Epithelial cell of proximal tubule (primary cell): ENCODE results near the gene SLC16A8. TPM values are rescaled to one million over a fixed set of nuclear protein-coding genes. Genes with fewer than 3 reads are reported as not detected.

Experiments used
- DNase-seq: peaks from one replicate; pipeline ENCODE4 v3.0.0-alpha.2; 2011; ENCODE audit warnings: low read depth
- H3K4me3 ChIP-seq: 2 replicates; pipeline ENCODE4 v1.5.1; 2011; ENCODE audit warnings: low read depth, mild to moderate bottlenecking, low read length
- total RNA-seq: library from RNA; depleted of rRNA; stranded (reverse); fragments of >200 nt; gene quantifications from 2 replicates; pipeline ENCODE4 v1.2.3, GENCODE V29; 2015
- TF ChIP-seq, protein P1 (sequence below): conservative IDR thresholded peaks from 2 replicates; pipeline ENCODE4 v1.5.1; 2012; ENCODE audit warnings: low read depth, mild to moderate bottlenecking, low read length

The SLC16A8 gene
- total RNA-seq, 1 donor from 2014 or later, result 0.06 TPM

GRCh38 chr22:38085501-38085900, 1.5 kb upstream of the SLC16A8 start:
- no peak overlapping the region for H3K4me3 ChIP-seq
- TF ChIP-seq, protein P1, sequence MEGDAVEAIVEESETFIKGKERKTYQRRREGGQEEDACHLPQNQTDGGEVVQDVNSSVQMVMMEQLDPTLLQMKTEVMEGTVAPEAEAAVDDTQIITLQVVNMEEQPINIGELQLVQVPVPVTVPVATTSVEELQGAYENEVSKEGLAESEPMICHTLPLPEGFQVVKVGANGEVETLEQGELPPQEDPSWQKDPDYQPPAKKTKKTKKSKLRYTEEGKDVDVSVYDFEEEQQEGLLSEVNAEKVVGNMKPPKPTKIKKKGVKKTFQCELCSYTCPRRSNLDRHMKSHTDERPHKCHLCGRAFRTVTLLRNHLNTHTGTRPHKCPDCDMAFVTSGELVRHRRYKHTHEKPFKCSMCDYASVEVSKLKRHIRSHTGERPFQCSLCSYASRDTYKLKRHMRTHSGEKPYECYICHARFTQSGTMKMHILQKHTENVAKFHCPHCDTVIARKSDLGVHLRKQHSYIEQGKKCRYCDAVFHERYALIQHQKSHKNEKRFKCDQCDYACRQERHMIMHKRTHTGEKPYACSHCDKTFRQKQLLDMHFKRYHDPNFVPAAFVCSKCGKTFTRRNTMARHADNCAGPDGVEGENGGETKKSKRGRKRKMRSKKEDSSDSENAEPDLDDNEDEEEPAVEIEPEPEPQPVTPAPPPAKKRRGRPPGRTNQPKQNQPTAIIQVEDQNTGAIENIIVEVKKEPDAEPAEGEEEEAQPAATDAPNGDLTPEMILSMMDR, result no peak

GRCh38 chr22:38085056-38085455, 1.1 kb upstream of the SLC16A8 start:
- TF ChIP-seq, protein P1, result no peak
- H3K4me3 ChIP-seq, result no peak overlapping the region
- no peak for DNase-seq

More at GRCh38 chr22:38085501-38085900, 1.5 kb upstream of the SLC16A8 start:
- no peak for DNase-seq

GRCh38 chr22:38082986-38083710, 836 bp downstream of the SLC16A8 start:
- TF ChIP-seq, protein P1, result no peak
- no peak for DNase-seq
- H3K4me3 ChIP-seq, result no peak overlapping the region

DNA sequence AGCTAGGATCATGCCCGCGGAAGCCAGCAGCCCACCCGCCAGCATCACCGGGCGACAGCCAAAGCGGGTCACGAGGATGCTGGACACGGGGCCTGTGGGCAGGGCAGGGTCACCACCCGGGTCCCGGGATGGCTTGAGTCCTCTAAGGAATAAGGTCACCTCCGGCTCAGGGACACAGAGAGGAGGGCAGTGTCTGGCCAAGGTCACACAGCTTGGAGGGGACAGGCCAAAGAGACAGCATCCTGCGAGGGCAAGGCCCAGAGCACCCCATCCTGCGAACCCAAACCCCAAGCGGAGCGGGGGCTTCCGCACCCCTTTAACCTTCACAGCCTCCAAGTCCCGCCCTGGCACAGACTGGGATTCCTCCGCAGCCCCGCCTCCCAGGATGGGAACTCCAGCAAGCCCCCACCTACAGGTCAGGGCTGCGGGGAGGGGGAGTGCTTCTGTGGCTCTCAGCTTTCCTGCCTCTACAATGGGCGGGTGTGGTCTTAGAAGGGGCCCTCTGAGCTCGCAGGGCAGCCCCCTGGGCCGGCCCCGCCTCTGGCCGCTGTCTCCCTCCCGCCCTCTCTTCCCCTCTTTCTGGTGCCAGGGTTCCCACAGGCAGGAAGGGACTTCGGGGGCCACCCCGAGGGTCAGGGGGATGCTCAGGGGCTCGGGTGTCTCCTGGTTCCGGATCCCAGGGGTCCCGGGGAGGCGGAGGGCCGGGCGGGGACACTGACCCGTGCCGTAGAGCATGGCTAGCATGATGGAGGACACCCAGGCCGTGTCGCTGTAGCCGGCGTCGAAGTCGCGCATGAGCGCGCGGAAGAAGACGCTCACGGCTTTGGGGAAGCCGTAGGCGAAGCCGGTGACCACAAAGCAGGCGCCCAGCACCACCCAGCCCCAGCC, 1.8 kb downstream of the SLC16A8 start:
- H3K4me3 ChIP-seq, result no peak overlapping the region
- DNase-seq, result no peak
- TF ChIP-seq, protein P1, result no peak

DNA sequence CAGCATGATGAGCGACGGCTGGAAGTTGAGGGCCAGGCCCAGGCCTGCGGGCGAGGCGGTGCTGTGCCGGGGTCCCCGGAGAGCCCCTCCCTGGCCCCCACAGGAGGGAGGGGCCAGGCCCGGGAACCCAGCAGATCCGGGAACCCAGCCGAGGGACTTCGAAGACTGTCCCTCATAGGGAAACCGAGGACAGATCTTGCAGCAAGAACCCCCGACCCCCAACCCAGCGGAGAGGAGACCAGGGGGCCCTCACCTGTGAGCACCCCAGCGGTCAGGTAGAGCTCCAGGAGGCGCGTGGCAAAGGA, 2.4 kb downstream of the SLC16A8 start:
- DNase-seq, result no peak
- TF ChIP-seq, protein P1, result no peak
- peak overlapping the region; percentile 8 for H3K4me3 ChIP-seq

DNA sequence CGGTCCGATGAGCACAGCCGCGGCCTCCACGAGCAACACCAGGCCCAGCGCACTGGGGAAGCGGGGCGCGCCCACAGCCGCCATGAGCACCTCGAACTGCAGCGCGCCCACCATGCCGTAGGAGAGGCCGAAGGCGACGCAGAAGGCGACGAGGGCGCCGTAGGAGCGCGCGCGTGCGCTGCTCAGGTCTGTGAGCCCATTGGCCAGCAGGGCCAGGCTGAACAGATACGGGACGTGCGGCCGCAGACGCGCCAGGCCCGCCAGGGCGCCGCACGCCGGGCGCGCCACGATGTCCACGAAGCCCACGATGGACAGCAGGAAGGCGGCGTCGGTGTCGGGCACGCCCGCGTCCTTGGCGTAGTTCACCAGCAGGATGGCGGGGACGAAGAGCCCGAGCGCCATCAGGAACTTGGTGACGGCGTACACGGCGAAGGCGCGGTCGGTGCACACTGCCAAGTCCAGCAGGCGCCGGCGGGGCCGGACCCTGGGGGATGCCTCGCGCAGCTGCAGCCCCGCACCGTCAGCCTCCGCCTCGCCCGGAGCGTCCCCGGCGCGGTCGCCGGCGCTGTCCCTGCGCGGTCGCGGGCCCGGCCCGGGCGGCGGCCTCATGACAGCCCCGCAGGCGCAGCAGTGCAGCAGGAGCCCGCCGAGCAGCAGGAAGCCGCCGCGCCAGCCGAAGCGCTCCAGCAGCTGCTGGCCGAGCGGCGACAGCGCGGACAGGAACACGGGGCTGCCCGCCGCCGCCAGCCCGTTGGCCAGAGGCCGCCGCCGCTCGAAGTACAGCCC, 2.9 kb downstream of the SLC16A8 start:
- TF ChIP-seq, protein P1, result no peak
- peak overlapping the region; percentile 8 for H3K4me3 ChIP-seq
- DNase-seq, result no peak
